Prostate gland (tissue), 2 donors: ENCODE data around the gene WNT2.

Experiments
- CTCF ChIP-seq, 4 experiments: fragments of 200-600 bp in 2 of 4; fragments of 450-650 bp in 2 of 4; sonication (generic) in 2 of 4; IDR thresholded peaks; 1 replicate in 3 of 4; 2 replicates in 1 of 4; pipeline ENCODE4 v1.5.1; 2016 to 2019; ENCODE audit warnings: antibody characterized with exemption in 4 of 4, mild to moderate bottlenecking in 2 of 4, moderate library complexity in 2 of 4
- POLR2AphosphoS5 ChIP-seq: sonication (generic); formaldehyde crosslinking; IDR thresholded peaks from one replicate; pipeline ENCODE4 v1.6.1; 2017; ENCODE audit warnings: antibody characterized with exemption

DNA sequence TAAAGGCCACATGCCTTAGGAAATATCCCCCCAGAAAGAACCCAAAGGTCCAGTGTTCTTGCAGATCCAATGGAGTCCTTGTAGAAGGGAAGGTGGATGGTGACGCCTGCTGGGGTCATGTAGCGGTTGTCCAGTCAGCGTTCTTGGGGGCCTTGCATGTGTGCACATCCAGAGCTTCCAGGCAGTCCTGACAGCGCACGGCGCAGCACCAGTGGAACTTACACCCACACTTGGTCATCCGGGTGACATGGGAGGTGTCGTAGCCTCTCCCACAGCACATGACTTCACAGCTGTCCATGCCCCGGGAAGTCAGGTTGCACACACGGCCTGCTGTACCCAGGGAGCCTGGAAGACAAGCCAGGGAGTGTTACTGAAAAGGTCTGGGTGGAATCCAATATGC is 44.8 kb downstream of the WNT2 start:
- TF ChIP-seq CTCF (IDR thresholded peaks at IDR 0.05) (no peak), POLR2AphosphoS5 (no peak)
